Stimulated activated naive CD8-positive, alpha-beta T cell treated with anti-CD3 and anti-CD28 coated beads, Interleukin-15, Interleukin-2, amounts not matched to agents 100 ng/mL and 50 ng/mL, for 24 hours (primary cell): ENCODE measurements around the gene NCLN.
"Not testable (repeated sequence)": the region's sequence is repeated elsewhere in the genome, so short reads cannot be mapped to it uniquely, and the experiment has no call there.

ENCODE experiments used
- H3K27ac Mint-ChIP-seq: one replicate; pipeline ENCODE4 v1.8.0; 2021; ENCODE audit warnings: mild to moderate bottlenecking, mixed read lengths
- H3K27me3 Mint-ChIP-seq: one replicate; pipeline ENCODE4 v1.8.0; 2021; ENCODE audit warnings: mixed read lengths
- H3K36me3 Mint-ChIP-seq: one replicate; pipeline ENCODE4 v1.8.0; 2021; ENCODE audit warnings: low read depth, mixed read lengths
- H3K4me1 Mint-ChIP-seq: one replicate; pipeline ENCODE4 v1.8.0; 2021; ENCODE audit warnings: low read depth, mixed read lengths
- H3K4me3 Mint-ChIP-seq: one replicate; pipeline ENCODE4 v1.8.0; 2021; ENCODE audit warnings: mild to moderate bottlenecking, mixed read lengths
- H3K9me3 Mint-ChIP-seq: one replicate; pipeline ENCODE4 v1.8.0; 2021; ENCODE audit warnings: mixed read lengths

The NCLN gene

DNA sequence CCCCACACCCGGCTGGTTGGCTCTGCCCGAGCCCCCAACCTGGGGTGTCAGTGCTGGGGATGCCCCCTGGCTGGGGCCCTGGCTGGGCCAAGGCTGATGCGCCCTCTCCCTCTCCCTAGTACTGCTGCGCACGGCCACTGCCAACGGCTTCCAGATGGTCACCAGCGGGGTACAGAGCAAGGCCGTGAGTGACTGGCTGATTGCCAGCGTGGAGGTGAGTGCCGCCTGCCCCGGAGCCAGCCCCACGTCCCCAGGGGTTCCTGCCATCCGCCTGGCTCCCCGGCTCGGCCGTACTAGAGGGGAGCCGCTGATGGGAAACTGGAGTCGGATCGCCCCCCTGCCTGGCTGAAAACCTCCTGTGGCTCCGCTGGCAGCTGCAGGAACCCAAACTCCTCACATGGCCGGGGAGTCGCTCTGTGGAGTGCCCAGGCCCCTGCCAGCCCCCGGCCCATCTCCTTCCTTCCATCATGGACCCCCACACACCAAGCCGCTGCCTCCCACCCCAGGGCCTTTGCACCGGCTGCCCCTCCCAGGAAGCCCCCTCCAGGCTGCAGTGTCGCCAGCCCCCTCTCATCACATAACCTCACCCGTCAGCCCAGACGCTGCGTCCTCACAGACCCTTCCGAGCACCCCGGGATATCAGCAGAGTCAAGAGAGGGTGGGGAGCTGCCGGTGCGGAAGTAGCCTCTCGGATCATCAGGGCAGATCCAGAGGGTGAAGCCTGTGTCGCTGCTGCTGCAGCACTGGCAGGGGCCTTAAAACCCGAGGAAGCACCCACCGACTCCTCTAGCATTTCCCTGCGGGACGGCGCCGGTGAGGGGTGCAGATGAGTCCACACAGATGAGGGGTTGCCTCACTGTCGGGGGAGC, 10.6 kb downstream of the NCLN start:
- Mint-ChIP-seq H3K4me1 (no peaks in the 10 kb centered on the region), H3K27me3 (no peaks in the 10 kb centered on the region), H3K27ac (no peak overlapping the region), H3K9me3 (no peaks in the 10 kb centered on the region), H3K36me3 (peaks cover 18% of the 10 kb centered on the region), H3K4me3 (no peak overlapping the region)

- H3K4me3 Mint-ChIP-seq, result no peak overlapping the region
- no peak overlapping the region for H3K27ac Mint-ChIP-seq
- no peaks in the 10 kb centered on the region for H3K27me3 Mint-ChIP-seq
- peaks cover 18% of the 10 kb centered on the region for H3K36me3 Mint-ChIP-seq
- H3K4me1 Mint-ChIP-seq, result no peaks in the 10 kb centered on the region
- H3K9me3 Mint-ChIP-seq, result no peaks in the 10 kb centered on the region
Observed at GRCh38 chr19:3196933-3197205, 11.1 kb downstream of the NCLN start.

DNA sequence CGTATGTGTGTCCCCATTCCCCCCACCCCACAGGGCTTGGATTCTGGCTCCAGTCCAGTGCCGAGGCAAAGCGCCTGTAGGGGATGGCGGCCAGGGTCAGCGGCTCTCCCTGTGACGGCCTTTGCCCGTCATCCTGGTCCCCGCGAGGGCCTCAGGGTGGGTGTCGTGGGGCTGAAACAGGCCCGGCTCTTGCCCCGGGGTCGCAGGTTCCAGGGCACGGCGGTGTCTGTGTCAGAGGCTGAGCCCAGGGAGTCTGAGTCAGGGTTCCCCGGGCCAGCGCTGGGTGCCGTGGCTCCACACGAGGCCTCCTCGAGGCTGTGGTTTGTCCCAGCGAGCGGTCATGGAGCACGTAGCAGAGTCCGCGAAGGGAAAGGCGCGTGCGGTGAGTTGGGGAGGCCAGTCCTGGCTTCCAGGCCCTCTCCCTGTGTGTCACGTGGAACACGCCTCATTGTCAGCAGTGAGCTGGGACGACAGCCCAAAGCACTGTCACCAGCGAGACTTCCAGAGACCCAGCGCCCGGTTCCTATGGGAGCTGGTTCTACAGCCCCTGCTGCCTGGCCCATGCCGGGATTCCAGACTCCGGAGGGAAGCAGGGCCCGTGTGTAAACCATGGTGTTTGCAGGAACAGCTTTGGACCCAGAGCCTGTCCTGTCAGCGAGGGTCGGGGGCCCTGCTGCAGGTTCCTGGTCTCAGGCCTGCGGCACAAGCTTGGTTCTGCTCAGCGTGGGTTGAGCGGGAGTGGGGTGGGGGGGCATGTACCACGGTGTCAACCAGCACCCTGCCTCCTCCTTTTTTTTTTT, 13.4 kb downstream of the NCLN start:
- Mint-ChIP-seq H3K4me3 (no peak overlapping the region), H3K36me3 (peaks cover 12% of the 10 kb centered on the region), H3K27ac (no peak overlapping the region), H3K9me3 (no peaks in the 10 kb centered on the region), H3K27me3 (no peaks in the 10 kb centered on the region), H3K4me1 (no peaks in the 10 kb centered on the region)

DNA sequence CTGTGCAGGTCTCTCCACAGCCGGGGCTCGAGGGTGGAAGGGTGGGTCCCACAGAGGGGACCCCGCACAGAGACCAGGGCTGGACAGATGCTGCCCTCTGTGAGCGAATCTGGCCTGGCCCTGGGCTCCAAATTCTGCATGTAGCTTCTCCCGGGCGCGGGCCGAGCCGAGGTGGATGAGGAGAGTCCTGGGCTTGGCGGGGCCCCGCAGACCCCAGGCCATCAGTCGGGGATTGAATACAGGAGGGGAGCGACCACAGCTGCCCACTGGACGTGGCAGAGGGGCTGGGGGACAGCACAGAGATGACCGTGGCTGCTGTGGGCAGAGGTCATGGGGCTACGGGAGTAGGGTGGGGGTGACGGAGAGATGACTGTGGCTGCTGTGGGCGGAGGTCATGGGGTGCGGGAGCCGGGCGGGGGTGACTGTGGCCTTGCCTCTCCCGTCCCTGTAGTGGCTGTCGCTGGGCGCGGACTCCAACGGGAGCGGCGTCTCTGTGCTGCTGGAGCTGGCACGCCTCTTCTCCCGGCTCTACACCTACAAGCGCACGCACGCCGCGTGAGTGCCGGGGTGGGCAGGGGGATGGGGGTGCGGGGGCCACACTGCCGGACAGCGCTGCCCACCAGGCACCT, 15.5 kb downstream of the NCLN start:
- Mint-ChIP-seq H3K9me3 (no peaks in the 10 kb centered on the region), H3K36me3 (peaks cover 4% of the 10 kb centered on the region), H3K4me1 (no peaks in the 10 kb centered on the region), H3K27me3 (no peaks in the 10 kb centered on the region), H3K27ac (no peak overlapping the region), H3K4me3 (no peak overlapping the region)

GRCh38 chr19:3201911-3202310, 16.2 kb downstream of the NCLN start:
- Mint-ChIP-seq H3K9me3 (no peaks in the 10 kb centered on the region), H3K27me3 (no peaks in the 10 kb centered on the region), H3K27ac (no peak overlapping the region), H3K36me3 (peaks cover 4% of the 10 kb centered on the region), H3K4me1 (no peaks in the 10 kb centered on the region), H3K4me3 (no peak overlapping the region)

- Mint-ChIP-seq H3K27ac (no peak overlapping the region), H3K4me1 (no peaks in the 10 kb centered on the region), H3K27me3 (no peaks in the 10 kb centered on the region), H3K36me3 (peaks cover 4% of the 10 kb centered on the region), H3K4me3 (no peak overlapping the region), H3K9me3 (no peaks in the 10 kb centered on the region)
Observed at GRCh38 chr19:3202346-3202745, 16.6 kb downstream of the NCLN start.

- not testable (repeated sequence) for H3K9me3 Mint-ChIP-seq, H3K4me1 Mint-ChIP-seq, H3K27ac Mint-ChIP-seq, H3K27me3 Mint-ChIP-seq, H3K4me3 Mint-ChIP-seq, H3K36me3 Mint-ChIP-seq
Observed at GRCh38 chr19:3202895-3203294, 17.2 kb downstream of the NCLN start.

DNA sequence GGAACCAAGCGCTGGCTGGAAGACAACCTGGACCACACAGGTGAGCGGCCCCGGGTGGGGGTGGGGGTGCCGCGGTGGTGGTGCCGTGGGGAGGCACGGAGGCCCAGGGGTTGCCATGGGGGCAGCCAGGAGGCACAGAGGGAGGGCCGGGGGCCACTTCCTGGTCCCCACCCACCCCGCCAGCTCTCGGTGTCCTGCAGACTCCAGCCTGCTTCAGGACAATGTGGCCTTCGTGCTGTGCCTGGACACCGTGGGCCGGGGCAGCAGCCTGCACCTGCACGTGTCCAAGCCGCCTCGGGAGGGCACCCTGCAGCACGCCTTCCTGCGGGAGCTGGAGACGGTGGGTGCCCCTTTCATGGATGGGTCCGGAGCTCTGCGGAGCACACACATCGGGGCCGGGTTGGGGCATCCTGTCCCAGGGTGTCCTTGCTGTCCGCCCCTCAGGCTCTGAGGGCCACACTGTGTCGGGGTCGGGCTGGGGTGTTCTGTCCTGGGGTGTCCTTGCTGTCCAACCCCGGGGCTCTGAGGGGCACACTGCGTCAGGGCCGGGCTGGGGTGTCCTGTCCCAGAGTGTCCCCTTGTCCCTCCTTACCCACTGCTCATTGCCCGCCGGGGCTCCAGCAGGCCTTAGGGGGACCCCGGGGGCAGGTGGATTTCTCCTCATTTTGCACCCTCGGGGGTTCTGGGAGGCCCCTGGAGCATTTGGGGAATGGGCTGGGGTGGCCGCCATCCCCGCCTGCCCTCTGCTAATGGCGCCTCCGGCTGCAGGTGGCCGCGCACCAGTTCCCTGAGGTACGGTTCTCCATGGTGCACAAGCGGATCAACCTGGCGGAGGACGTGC, 18.3 kb downstream of the NCLN start:
- Mint-ChIP-seq H3K4me1 (no peaks in the 10 kb centered on the region), H3K27me3 (no peaks in the 10 kb centered on the region), H3K9me3 (no peaks in the 10 kb centered on the region), H3K4me3 (no peak overlapping the region), H3K27ac (no peak overlapping the region), H3K36me3 (peaks cover 4% of the 10 kb centered on the region)

GRCh38 chr19:3204646-3205275, 19.0 kb downstream of the NCLN start:
- no peaks in the 10 kb centered on the region for H3K27me3 Mint-ChIP-seq
- H3K9me3 Mint-ChIP-seq, result no peaks in the 10 kb centered on the region

GRCh38 chr19:3206216-3206953, 20.7 kb downstream of the NCLN start:
- Mint-ChIP-seq H3K36me3 (no peaks in the 10 kb centered on the region), H3K27ac (no peak overlapping the region), H3K27me3 (no peaks in the 10 kb centered on the region), H3K4me1 (no peaks in the 10 kb centered on the region), H3K4me3 (no peak overlapping the region), H3K9me3 (no peaks in the 10 kb centered on the region)

More at GRCh38 chr19:3204646-3205275, 19.0 kb downstream of the NCLN start:
- Mint-ChIP-seq H3K27ac (no peak overlapping the region), H3K36me3 (peaks cover 4% of the 10 kb centered on the region), H3K4me3 (no peak overlapping the region), H3K4me1 (no peaks in the 10 kb centered on the region)

GRCh38 chr19:3207461-3208242, 21.9 kb downstream of the NCLN start:
- no peaks in the 10 kb centered on the region for H3K36me3 Mint-ChIP-seq
- no peaks in the 10 kb centered on the region for H3K4me1 Mint-ChIP-seq
- H3K9me3 Mint-ChIP-seq, result no peaks in the 10 kb centered on the region
- H3K27ac Mint-ChIP-seq, result no peak overlapping the region
- no peak overlapping the region for H3K4me3 Mint-ChIP-seq
- H3K27me3 Mint-ChIP-seq, result no peaks in the 10 kb centered on the region

GRCh38 chr19:3208317-3209207, 22.8 kb downstream of the NCLN start:
- Mint-ChIP-seq H3K4me1 (no peaks in the 10 kb centered on the region), H3K36me3 (no peaks in the 10 kb centered on the region), H3K27ac (no peak overlapping the region), H3K9me3 (no peaks in the 10 kb centered on the region), H3K27me3 (no peaks in the 10 kb centered on the region), H3K4me3 (no peak overlapping the region)
